ENCODE data around the gene ALG14.

- TF ChIP-seq CTCF (IDR thresholded peaks at IDR 0.05) (no peak), POLR2A (IDR thresholded peaks at IDR 0.05) (no peak)
Measured at GRCh38 chr1:94982398-94982797, 90.4 kb downstream of the ALG14 start.

Data from Peyer's patch (tissue), 4 donors.